Esophagus squamous epithelium (tissue), 4 donors: ENCODE results near the gene OR52B6.

Experiments
- CTCF ChIP-seq, 6 experiments: fragments of 450-650 bp in 4 of 6; fragments of 200-600 bp in 2 of 6; sonication (generic) in 2 of 6; IDR thresholded peaks; one replicate each; pipeline ENCODE4 v1.5.1; 2016 to 2019; ENCODE audit warnings: antibody characterized with exemption in 6 of 6, mild to moderate bottlenecking in 4 of 6, moderate library complexity in 4 of 6
- POLR2A ChIP-seq, 4 donors: fragments of 450-650 bp; IDR thresholded peaks; one replicate each; pipeline ENCODE4 v1.6.1; 2017; ENCODE audit warnings: antibody characterized with exemption in 4 of 4, mild to moderate bottlenecking in 4 of 4, moderate library complexity in 3 of 4

- no peak for TF ChIP-seq CTCF (IDR thresholded peaks at IDR 0.05)
- TF ChIP-seq POLR2A (IDR thresholded peaks at IDR 0.05) = no peak
Observed at GRCh38 chr11:5531053-5531831, 49.4 kb upstream of the OR52B6 start.
